Measurements from ENCODE around the gene ALPK3.
"Not testable (repeated sequence)": the region's sequence is repeated elsewhere in the genome, so short reads cannot be mapped to it uniquely, and the experiment has no call there.

Gene ALPK3

GRCh38 chr15:84842781-84843180 lies 25.6 kb downstream of the ALPK3 start:
- no peaks in the 10 kb centered on the region for H3K27me3 ChIP-seq (ENCODE audit: control insufficient read depth in 2 of 2, insufficient read depth in 2 of 2, low read length in 2 of 2)
- H3K36me3 ChIP-seq (ENCODE audit: control insufficient read depth in 2 of 2, insufficient read depth in 2 of 2, low read length in 2 of 2) = no peaks in the 10 kb centered on the region
- H3K27ac ChIP-seq (ENCODE audit: low read depth in 2 of 2, low read length in 2 of 2) = no peak overlapping the region
- no peak overlapping the region for H3K4me3 ChIP-seq (ENCODE audit: low read length in 2 of 2)
- H3K4me1 ChIP-seq (ENCODE audit: control insufficient read depth in 2 of 2, insufficient read depth in 2 of 2, low read length in 2 of 2) = peaks cover 9 to 12% of the 10 kb centered on the region in 2 donors
- H3K9me3 ChIP-seq (ENCODE audit: control insufficient read depth in 2 of 2, low read length in 2 of 2) = peaks cover 0 to 3% of the 10 kb centered on the region in 2 donors
- no peak overlapping the region for H3K9ac ChIP-seq (ENCODE audit: low read depth in 1 of 2, low read length in 2 of 2)

- no peak overlapping the region for H3K9ac ChIP-seq (ENCODE audit: low read depth in 1 of 2, low read length in 2 of 2)
- H3K4me1 ChIP-seq (ENCODE audit: control insufficient read depth in 2 of 2, insufficient read depth in 2 of 2, low read length in 2 of 2) = peaks cover 9 to 12% of the 10 kb centered on the region in 2 donors
- H3K27me3 ChIP-seq (ENCODE audit: control insufficient read depth in 2 of 2, insufficient read depth in 2 of 2, low read length in 2 of 2) = no peaks in the 10 kb centered on the region
- H3K27ac ChIP-seq (ENCODE audit: low read depth in 2 of 2, low read length in 2 of 2) = no peak overlapping the region
- H3K4me3 ChIP-seq (ENCODE audit: low read length in 2 of 2) = no peak overlapping the region
- H3K36me3 ChIP-seq (ENCODE audit: control insufficient read depth in 2 of 2, insufficient read depth in 2 of 2, low read length in 2 of 2) = no peaks in the 10 kb centered on the region
- H3K9me3 ChIP-seq (ENCODE audit: control insufficient read depth in 2 of 2, low read length in 2 of 2) = peaks cover 0 to 3% of the 10 kb centered on the region in 2 donors
Measured at GRCh38 chr15:84844964-84845363, 27.8 kb downstream of the ALPK3 start.

GRCh38 chr15:84845631-84846030 lies 28.5 kb downstream of the ALPK3 start:
- H3K9ac ChIP-seq (ENCODE audit: low read depth in 1 of 2, low read length in 2 of 2); H3K27me3 ChIP-seq (ENCODE audit: control insufficient read depth in 2 of 2, insufficient read depth in 2 of 2, low read length in 2 of 2); H3K9me3 ChIP-seq (ENCODE audit: control insufficient read depth in 2 of 2, low read length in 2 of 2); H3K4me1 ChIP-seq (ENCODE audit: control insufficient read depth in 2 of 2, insufficient read depth in 2 of 2, low read length in 2 of 2); H3K36me3 ChIP-seq (ENCODE audit: control insufficient read depth in 2 of 2, insufficient read depth in 2 of 2, low read length in 2 of 2); H3K4me3 ChIP-seq (ENCODE audit: low read length in 2 of 2); H3K27ac ChIP-seq (ENCODE audit: low read depth in 2 of 2, low read length in 2 of 2): not testable (repeated sequence)

- no peak overlapping the region for H3K4me3 ChIP-seq (ENCODE audit: low read length in 2 of 2)
- no peaks in the 10 kb centered on the region for H3K36me3 ChIP-seq (ENCODE audit: control insufficient read depth in 2 of 2, insufficient read depth in 2 of 2, low read length in 2 of 2)
- peaks cover under 1 to 2% of the 10 kb centered on the region in 2 donors for H3K4me1 ChIP-seq (ENCODE audit: control insufficient read depth in 2 of 2, insufficient read depth in 2 of 2, low read length in 2 of 2)
- no peaks in the 10 kb centered on the region for H3K27me3 ChIP-seq (ENCODE audit: control insufficient read depth in 2 of 2, insufficient read depth in 2 of 2, low read length in 2 of 2)
- no peak overlapping the region for H3K9ac ChIP-seq (ENCODE audit: low read depth in 1 of 2, low read length in 2 of 2)
- no peak overlapping the region for H3K27ac ChIP-seq (ENCODE audit: low read depth in 2 of 2, low read length in 2 of 2)
- peaks cover 0 to 3% of the 10 kb centered on the region in 2 donors for H3K9me3 ChIP-seq (ENCODE audit: control insufficient read depth in 2 of 2, low read length in 2 of 2)
Measured at GRCh38 chr15:84846269-84846668, 29.1 kb downstream of the ALPK3 start.

- no peaks in the 10 kb centered on the region for H3K4me1 ChIP-seq (ENCODE audit: control insufficient read depth in 2 of 2, insufficient read depth in 2 of 2, low read length in 2 of 2)
- no peak overlapping the region for H3K27ac ChIP-seq (ENCODE audit: low read depth in 2 of 2, low read length in 2 of 2)
Measured at GRCh38 chr15:84847382-84847781, 30.2 kb downstream of the ALPK3 start.

GRCh38 chr15:84852212-84852611 lies 35.1 kb downstream of the ALPK3 start:
- Histone ChIP-seq H3K27ac (ENCODE audit: low read depth in 2 of 2, low read length in 2 of 2) (no peak overlapping the region), H3K27me3 (ENCODE audit: control insufficient read depth in 2 of 2, insufficient read depth in 2 of 2, low read length in 2 of 2) (no peaks in the 10 kb centered on the region), H3K4me1 (ENCODE audit: control insufficient read depth in 2 of 2, insufficient read depth in 2 of 2, low read length in 2 of 2) (no peaks in the 10 kb centered on the region), H3K9me3 (ENCODE audit: control insufficient read depth in 2 of 2, low read length in 2 of 2) (peaks cover 0 to 2% of the 10 kb centered on the region in 2 donors), H3K9ac (ENCODE audit: low read depth in 1 of 2, low read length in 2 of 2) (no peak overlapping the region), H3K36me3 (ENCODE audit: control insufficient read depth in 2 of 2, insufficient read depth in 2 of 2, low read length in 2 of 2) (no peaks in the 10 kb centered on the region), H3K4me3 (ENCODE audit: low read length in 2 of 2) (no peak overlapping the region)

More at GRCh38 chr15:84847382-84847781, 30.2 kb downstream of the ALPK3 start:
- no peak overlapping the region for H3K9ac ChIP-seq (ENCODE audit: low read depth in 1 of 2, low read length in 2 of 2)
- H3K36me3 ChIP-seq (ENCODE audit: control insufficient read depth in 2 of 2, insufficient read depth in 2 of 2, low read length in 2 of 2) = no peaks in the 10 kb centered on the region
- no peak overlapping the region for H3K4me3 ChIP-seq (ENCODE audit: low read length in 2 of 2)
- H3K27me3 ChIP-seq (ENCODE audit: control insufficient read depth in 2 of 2, insufficient read depth in 2 of 2, low read length in 2 of 2) = no peaks in the 10 kb centered on the region
- H3K9me3 ChIP-seq (ENCODE audit: control insufficient read depth in 2 of 2, low read length in 2 of 2) = peaks cover 0 to 3% of the 10 kb centered on the region in 2 donors

GRCh38 chr15:84855136-84855535 lies 38.0 kb downstream of the ALPK3 start:
- Histone ChIP-seq H3K27ac (ENCODE audit: low read depth in 2 of 2, low read length in 2 of 2) (no peak overlapping the region), H3K9ac (ENCODE audit: low read depth in 1 of 2, low read length in 2 of 2) (no peak overlapping the region), H3K27me3 (ENCODE audit: control insufficient read depth in 2 of 2, insufficient read depth in 2 of 2, low read length in 2 of 2) (no peaks in the 10 kb centered on the region), H3K9me3 (ENCODE audit: control insufficient read depth in 2 of 2, low read length in 2 of 2) (no peaks in the 10 kb centered on the region), H3K4me1 (ENCODE audit: control insufficient read depth in 2 of 2, insufficient read depth in 2 of 2, low read length in 2 of 2) (no peaks in the 10 kb centered on the region), H3K36me3 (ENCODE audit: control insufficient read depth in 2 of 2, insufficient read depth in 2 of 2, low read length in 2 of 2) (no peaks in the 10 kb centered on the region), H3K4me3 (ENCODE audit: low read length in 2 of 2) (no peak overlapping the region)

- Histone ChIP-seq H3K4me1 (ENCODE audit: control insufficient read depth in 2 of 2, insufficient read depth in 2 of 2, low read length in 2 of 2) (no peaks in the 10 kb centered on the region), H3K27me3 (ENCODE audit: control insufficient read depth in 2 of 2, insufficient read depth in 2 of 2, low read length in 2 of 2) (no peaks in the 10 kb centered on the region), H3K9ac (ENCODE audit: low read depth in 1 of 2, low read length in 2 of 2) (no peak overlapping the region), H3K9me3 (ENCODE audit: control insufficient read depth in 2 of 2, low read length in 2 of 2) (no peaks in the 10 kb centered on the region), H3K36me3 (ENCODE audit: control insufficient read depth in 2 of 2, insufficient read depth in 2 of 2, low read length in 2 of 2) (no peaks in the 10 kb centered on the region), H3K27ac (ENCODE audit: low read depth in 2 of 2, low read length in 2 of 2) (no peak overlapping the region), H3K4me3 (ENCODE audit: low read length in 2 of 2) (no peak overlapping the region)
Measured at GRCh38 chr15:84855765-84856164, 38.6 kb downstream of the ALPK3 start.

GRCh38 chr15:84856731-84857417 lies 39.7 kb downstream of the ALPK3 start:
- Histone ChIP-seq H3K4me1 (ENCODE audit: control insufficient read depth in 2 of 2, insufficient read depth in 2 of 2, low read length in 2 of 2) (no peaks in the 10 kb centered on the region), H3K4me3 (ENCODE audit: low read length in 2 of 2) (no peak overlapping the region), H3K27me3 (ENCODE audit: control insufficient read depth in 2 of 2, insufficient read depth in 2 of 2, low read length in 2 of 2) (no peaks in the 10 kb centered on the region), H3K9me3 (ENCODE audit: control insufficient read depth in 2 of 2, low read length in 2 of 2) (no peaks in the 10 kb centered on the region), H3K36me3 (ENCODE audit: control insufficient read depth in 2 of 2, insufficient read depth in 2 of 2, low read length in 2 of 2) (no peaks in the 10 kb centered on the region), H3K27ac (ENCODE audit: low read depth in 2 of 2, low read length in 2 of 2) (no peak overlapping the region), H3K9ac (ENCODE audit: low read depth in 1 of 2, low read length in 2 of 2) (no peak overlapping the region)

- Histone ChIP-seq H3K9me3 (ENCODE audit: control insufficient read depth in 2 of 2, low read length in 2 of 2) (no peaks in the 10 kb centered on the region), H3K27ac (ENCODE audit: low read depth in 2 of 2, low read length in 2 of 2) (no peak overlapping the region), H3K9ac (ENCODE audit: low read depth in 1 of 2, low read length in 2 of 2) (no peak overlapping the region), H3K4me3 (ENCODE audit: low read length in 2 of 2) (no peak overlapping the region), H3K4me1 (ENCODE audit: control insufficient read depth in 2 of 2, insufficient read depth in 2 of 2, low read length in 2 of 2) (no peaks in the 10 kb centered on the region), H3K36me3 (ENCODE audit: control insufficient read depth in 2 of 2, insufficient read depth in 2 of 2, low read length in 2 of 2) (no peaks in the 10 kb centered on the region), H3K27me3 (ENCODE audit: control insufficient read depth in 2 of 2, insufficient read depth in 2 of 2, low read length in 2 of 2) (no peaks in the 10 kb centered on the region)
Measured at GRCh38 chr15:84857418-84858004, 40.4 kb downstream of the ALPK3 start.

Measured in mucosa of rectum (tissue), 2 donors.